Skeletal muscle satellite cell (primary cell): Measurements from ENCODE around the gene MT1M.
"Not testable (repeated sequence)": the region's sequence is repeated elsewhere in the genome, so short reads cannot be mapped to it uniquely, and the experiment has no call there.

Experiments
- H3K27me3 ChIP-seq: 2 replicates; pipeline ENCODE4 v1.7.0; 2013; ENCODE audit warnings: low read length; ENCODE audit not compliant: control insufficient read depth, insufficient read depth
- H3K36me3 ChIP-seq: 2 replicates; pipeline ENCODE4 v1.7.0; 2013; ENCODE audit warnings: mild to moderate bottlenecking, control low read depth, low read length; ENCODE audit not compliant: insufficient read depth
- H3K4me1 ChIP-seq: 2 replicates; pipeline ENCODE4 v1.7.0; 2013; ENCODE audit warnings: low read length; ENCODE audit not compliant: control insufficient read depth, insufficient read depth
- H3K4me2 ChIP-seq: 2 replicates; pipeline ENCODE4 v1.7.0; 2013; ENCODE audit warnings: mild to moderate bottlenecking, low read length
- H3K4me3 ChIP-seq: 2 replicates; pipeline ENCODE4 v1.7.0; 2013; ENCODE audit warnings: low read length
- H3K9ac ChIP-seq: 2 replicates; pipeline ENCODE4 v1.7.0; 2013; ENCODE audit warnings: mild to moderate bottlenecking, low read depth, low read length, moderate library complexity
- H3K9me3 ChIP-seq: replicated peaks from 2 replicates; pipeline ENCODE4 v1.7.0; 2013; ENCODE audit warnings: mild to moderate bottlenecking, control low read depth, low read length

MT1M gene

GRCh38 chr16:56662357-56663354, 30.2 kb downstream of the MT1M start:
- H3K9me3 ChIP-seq: no peaks in the 10 kb centered on the region
- H3K4me2 ChIP-seq: no peak overlapping the region
- peaks cover 86% of the 10 kb centered on the region for H3K27me3 ChIP-seq
- no peaks in the 10 kb centered on the region for H3K36me3 ChIP-seq
- no peak overlapping the region for H3K4me3 ChIP-seq
- H3K9ac ChIP-seq: no peak overlapping the region
- H3K4me1 ChIP-seq: peaks cover 7% of the 10 kb centered on the region

GRCh38 chr16:56664506-56664905, 32.0 kb downstream of the MT1M start:
- Histone ChIP-seq H3K4me1 (peaks cover 3% of the 10 kb centered on the region), H3K9ac (no peak overlapping the region), H3K4me2 (no peak overlapping the region), H3K9me3 (no peaks in the 10 kb centered on the region), H3K27me3 (peaks cover 86% of the 10 kb centered on the region), H3K4me3 (no peak overlapping the region), H3K36me3 (no peaks in the 10 kb centered on the region)

- H3K4me1 ChIP-seq: not testable (repeated sequence)
- H3K27me3 ChIP-seq: peaks cover 88% of the 10 kb centered on the region
These were observed 33.1 kb downstream of the MT1M start for GRCh38 chr16:56665286-56666261.

GRCh38 chr16:56667581-56668571, 35.4 kb downstream of the MT1M start, which contains the start of gene MT1G:
Gene MT1G (minus strand): TSS chr16:56668065. CDS start chr16:56667993, 72 bp downstream.
- Histone ChIP-seq H3K4me3 (peak within 1 kb of the TSS; percentile 28), H3K9me3 (no peaks in the 10 kb centered on the region), H3K36me3 (no peaks in the 10 kb centered on the region), H3K27me3 (peaks cover 75% of the 10 kb centered on the region), H3K9ac (no peak within 1 kb of the TSS), H3K4me1 (peaks cover 3% of the 10 kb centered on the region), H3K4me2 (peak within 1 kb of the TSS; percentile 52)

More at GRCh38 chr16:56665286-56666261, 33.1 kb downstream of the MT1M start:
- not testable (repeated sequence) for H3K4me3 ChIP-seq, H3K4me2 ChIP-seq, H3K36me3 ChIP-seq, H3K9ac ChIP-seq, H3K9me3 ChIP-seq

GRCh38 chr16:56669005-56669839, 36.8 kb downstream of the MT1M start, which contains the start of gene MT1H:
Gene MT1H (plus strand): TSS chr16:56669814. CDS start chr16:56669885, 71 bp downstream.
- Histone ChIP-seq H3K4me1 (peaks cover 3% of the 10 kb centered on the region), H3K4me3 (no peak within 1 kb of the TSS), H3K36me3 (no peaks in the 10 kb centered on the region), H3K27me3 (peaks cover 62% of the 10 kb centered on the region), H3K9ac (no peak within 1 kb of the TSS), H3K4me2 (no peak within 1 kb of the TSS), H3K9me3 (no peaks in the 10 kb centered on the region)

GRCh38 chr16:56669840-56670619, 37.6 kb downstream of the MT1M start:
- Histone ChIP-seq H3K4me1 (peaks cover 3% of the 10 kb centered on the region), H3K4me2 (no peak overlapping the region), H3K9me3 (no peaks in the 10 kb centered on the region), H3K36me3 (no peaks in the 10 kb centered on the region), H3K4me3 (no peak overlapping the region), H3K9ac (no peak overlapping the region), H3K27me3 (peaks cover 56% of the 10 kb centered on the region)

GRCh38 chr16:56670620-56670934, 38.1 kb downstream of the MT1M start:
- Histone ChIP-seq H3K27me3 (peaks cover 56% of the 10 kb centered on the region), H3K9me3 (no peaks in the 10 kb centered on the region), H3K9ac (no peak overlapping the region), H3K4me1 (peaks cover 3% of the 10 kb centered on the region), H3K4me3 (no peak overlapping the region), H3K4me2 (no peak overlapping the region), H3K36me3 (no peaks in the 10 kb centered on the region)

GRCh38 chr16:56671691-56672090, 39.2 kb downstream of the MT1M start:
- H3K27me3 ChIP-seq: peaks cover 47% of the 10 kb centered on the region
- not testable (repeated sequence) for H3K9ac ChIP-seq, H3K36me3 ChIP-seq, H3K4me2 ChIP-seq, H3K9me3 ChIP-seq, H3K4me1 ChIP-seq, H3K4me3 ChIP-seq

- not testable (repeated sequence) for H3K36me3 ChIP-seq, H3K9me3 ChIP-seq, H3K4me3 ChIP-seq, H3K4me1 ChIP-seq, H3K4me2 ChIP-seq, H3K9ac ChIP-seq
- peaks cover 42% of the 10 kb centered on the region for H3K27me3 ChIP-seq
These were observed 39.7 kb downstream of the MT1M start for GRCh38 chr16:56672171-56672570.
